Right lobe of liver (tissue), 6 donors: ENCODE measurements around the gene AMPD2. TPM values are rescaled to one million over a fixed set of nuclear protein-coding genes. Genes with fewer than 3 reads are reported as not detected.
A peak's percentile ranks its signal among the peaks of the same experiment; 100 is the strongest.

Experiments used
- ATAC-seq, 4 donors: fragments of 200-7000 bp; cut with Tn5 transposase; one replicate each; pipeline ENCODE4 v1.9.1; 2020; ENCODE audit warnings: mild to moderate bottlenecking in 4 of 4, moderate library complexity in 4 of 4
- DNase-seq, 3 donors: peaks; one replicate each; pipeline ENCODE4 v3.0.0-alpha.2; 2020
- H3K27ac ChIP-seq, 3 donors: fragments of 200-600 bp; one replicate each; pipeline ENCODE4 v1.8.0; 2022
- H3K27me3 ChIP-seq, 2 donors: fragments of 200-600 bp; one replicate each; pipeline ENCODE4 v1.8.0; 2022
- H3K36me3 ChIP-seq, 4 donors: fragments of 200-600 bp; sonication (generic) in 1 of 4; one replicate each; pipeline versions ENCODE4 v1.5.1 to v1.8.0; 2017 to 2022; ENCODE audit warnings: control low read depth in 1 of 4
- H3K4me1 ChIP-seq, 4 donors: fragments of 200-600 bp; sonication (generic) in 1 of 4; one replicate each; pipeline versions ENCODE4 v1.5.1 to v1.8.0; 2017 to 2022; ENCODE audit warnings: control low read depth in 1 of 4
- H3K4me3 ChIP-seq, 3 donors: fragments of 200-600 bp; one replicate each; pipeline ENCODE4 v1.8.0; 2022
- H3K9me3 ChIP-seq, 4 donors: fragments of 200-600 bp; sonication (generic) in 1 of 4; one replicate each; pipeline versions ENCODE4 v1.5.1 to v1.8.0; 2017 to 2022; ENCODE audit warnings: control low read depth in 1 of 4
- CTCF ChIP-seq, 4 donors: fragments of 200-600 bp in 3 of 4; fragments of 450-650 bp in 1 of 4; IDR thresholded peaks; one replicate each; pipeline versions ENCODE4 v1.5.1 to v1.8.0; 2016 to 2022; ENCODE audit warnings: antibody characterized with exemption in 4 of 4, mild to moderate bottlenecking in 2 of 4
- POLR2A ChIP-seq: fragments of 450-650 bp; IDR thresholded peaks from one replicate; pipeline ENCODE4 v1.6.1; 2017; ENCODE audit warnings: antibody characterized with exemption, mild to moderate bottlenecking
- WGBS: methylation state at CpG from one replicate; pipeline ENCODE4 v1.1.6; 2018; ENCODE audit warnings: low coverage, low lambda C conversion rate; ENCODE audit not compliant: insufficient coverage; ENCODE audit errors: missing lambda C conversion rate; 5-methylcytosine and 5-hydroxymethylcytosine counted together
- intact Hi-C, 2 donors: fragments of 100-400 bp; cut with DNase I; formaldehyde crosslinking; loops; one replicate each; pipeline versions ENCODE4 v1.11.2 to v1.14.1; 2022
- total RNA-seq, 6 experiments: library from RNA; depleted of rRNA in 2 of 6; stranded (reverse); fragments of >200 nt in 2 of 6; fragmentation: NEBNext Ultra II Directional in 3 of 6; extraction: Animal tissue kit (Norgen Biotek cat#: 25700) in 3 of 6; gene quantifications; one replicate each; pipeline versions ENCODE4 v1.1.0 to v1.2.4, GENCODE V29; 2016 to 2023
- donor health status: DM: no; HTN: yes; CAD: no.
- donor health status: DM: no; HTN: no; CAD: no.
- donor health status: DM: no; HTN: no; CAD: no.
- donor health status: DM: no; HTN: yes; CAD: no.
- donor health status: DM: no; HTN: yes; CAD: no.

AMPD2 gene
- total RNA-seq, 6 experiments from 2014 or later: 29.1 to 59.1 (median 37.2) TPM

- TF ChIP-seq POLR2A: no peak
- no peak for TF ChIP-seq CTCF (IDR thresholded peaks at IDR 0.05)
- DNase-seq (no peak), ATAC-seq (peak in 1 of 4 donors; percentile 14)
- Histone ChIP-seq H3K4me3 (no peak overlapping the region), H3K4me1 (peaks cover 0 to 34% (median 11%) of the 10 kb centered on the region in 4 donors), H3K9me3 (no peaks in the 10 kb centered on the region), H3K27ac (peak overlapping the region in 2 of 3 donors; percentile 31 to 58), H3K27me3 (no peaks in the 10 kb centered on the region), H3K36me3 (no peaks in the 10 kb centered on the region)
- WGBS: 70% methylated on average over 3 of the region's 3 CpGs
- intact Hi-C loops: no loop called here
These were observed 2.3 kb upstream of the AMPD2 start for GRCh38 chr1:109617291-109617801.

GRCh38 chr1:109618661-109619575 lies 719 bp upstream of the AMPD2 start:
- H3K4me1 ChIP-seq: peaks cover 0 to 46% (median 13%) of the 10 kb centered on the region in 4 donors
- WGBS: 6% methylated on average over 9 of the region's 9 CpGs
- no peaks in the 10 kb centered on the region for H3K36me3 ChIP-seq
- TF ChIP-seq POLR2A: no peak
- TF ChIP-seq CTCF (IDR thresholded peaks at IDR 0.05): no peak
- peak in 2 of 3 donors; percentile 63 to 83 for DNase-seq
- no peaks in the 10 kb centered on the region for H3K27me3 ChIP-seq
- no peaks in the 10 kb centered on the region for H3K9me3 ChIP-seq
- peak overlapping the region; percentile 69 to 76 (median 76) for H3K27ac ChIP-seq
- intact Hi-C loops: no loop called here
- ATAC-seq: peak; percentile 25 to 71 (median 50)
- H3K4me3 ChIP-seq: peak overlapping the region; percentile 64 to 94 (median 68)

- H3K27me3 ChIP-seq: no peaks in the 10 kb centered on the region
- intact Hi-C loops: loop anchor here in 1 of 2 donors (10.0 kb wide), 1 partner anchor 76 kb away; the partner anchor contains the start of gene GNAI3
- H3K4me1 ChIP-seq: peaks cover 0 to 43% (median 13%) of the 10 kb centered on the region in 4 donors
- H3K36me3 ChIP-seq: no peaks in the 10 kb centered on the region
- H3K27ac ChIP-seq: peak overlapping the region; percentile 69 to 76 (median 76)
- 3% methylated on average over 7 of the region's 9 CpGs for WGBS
- no peak for TF ChIP-seq CTCF (IDR thresholded peaks at IDR 0.05)
- TF ChIP-seq POLR2A: no peak
- DNase-seq: peak in 1 of 3 donors; percentile 69
- peak; percentile 20 to 36 (median 30) for ATAC-seq
- H3K4me3 ChIP-seq: peak overlapping the region; percentile 64 to 94 (median 68)
- H3K9me3 ChIP-seq: no peaks in the 10 kb centered on the region
These were observed 759 bp downstream of the AMPD2 start for GRCh38 chr1:109620401-109620791.

GRCh38 chr1:109620841-109621286 lies 1.2 kb downstream of the AMPD2 start:
- DNase-seq: peak; percentile 94 to 97 (median 95)
- no peaks in the 10 kb centered on the region for H3K27me3 ChIP-seq
- H3K4me1 ChIP-seq: peaks cover 0 to 43% (median 13%) of the 10 kb centered on the region in 4 donors
- H3K9me3 ChIP-seq: no peaks in the 10 kb centered on the region
- intact Hi-C loops: loop anchor here in 1 of 2 donors (10.0 kb wide), 1 partner anchor 76 kb away; the partner anchor contains the start of gene GNAI3
- peak; percentile 69 to 77 (median 74) for ATAC-seq
- H3K36me3 ChIP-seq: no peaks in the 10 kb centered on the region
- TF ChIP-seq CTCF (IDR thresholded peaks at IDR 0.05) (no peak), POLR2A (no peak)
- peak overlapping the region; percentile 69 to 76 (median 76) for H3K27ac ChIP-seq
- H3K4me3 ChIP-seq: peak overlapping the region; percentile 64 to 94 (median 68)
- WGBS: 6% methylated on average over 3 of the region's 18 CpGs
